ENCODE measurements around the gene CAMK2G.

CAMK2G gene

DNA sequence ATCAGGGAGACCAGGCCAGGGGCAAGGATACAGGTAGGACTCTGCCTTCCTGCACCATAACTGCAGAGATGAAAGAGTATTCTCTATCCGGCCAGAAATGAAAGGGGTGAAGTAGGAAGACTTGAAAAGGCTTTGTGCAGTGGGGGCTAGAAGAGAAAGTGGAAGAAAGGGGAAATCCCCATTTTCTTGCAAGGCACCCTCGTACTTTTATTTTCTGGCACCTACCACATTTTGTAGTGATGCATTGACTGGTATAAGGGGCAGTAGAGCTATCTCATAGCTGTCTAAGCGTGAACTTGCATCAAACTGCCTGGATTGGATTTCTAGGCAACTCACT is 752 bp upstream of the CAMK2G start:
- Histone ChIP-seq H3K27me3 (ENCODE audit: insufficient read depth, low read length) (no peaks in the 10 kb centered on the region), H2BK12ac (ENCODE audit: low read length) (no peak overlapping the region), H3K4me1 (ENCODE audit: control insufficient read depth in 1 of 2, insufficient read depth in 2 of 2, low read length in 2 of 2) (peaks cover 27 to 32% of the 10 kb centered on the region in 2 experiments), H3K4me2 (ENCODE audit: low read length) (peak overlapping the region; percentile 93), H3K79me2 (ENCODE audit: control insufficient read depth, insufficient read depth, low read length, poor library complexity) (peaks cover 4% of the 10 kb centered on the region), H3K9ac (ENCODE audit: low read length) (no peak overlapping the region), H2AFZ (ENCODE audit: insufficient read depth, low read length, poor library complexity) (peak overlapping the region; percentile 77), H4K8ac (ENCODE audit: low read depth, low read length) (no peak overlapping the region), H2BK5ac (ENCODE audit: low read depth, low read length, poor library complexity) (no peak overlapping the region), H3K36me3 (ENCODE audit: control insufficient read depth in 1 of 2, insufficient read depth in 2 of 2, low read length in 2 of 2) (peaks cover 5 to 6% of the 10 kb centered on the region in 2 experiments), H3K79me1 (ENCODE audit: low read length) (peaks cover 13% of the 10 kb centered on the region), H2BK120ac (ENCODE audit: insufficient read depth, low read length, poor library complexity) (no peak overlapping the region), H3K4me3 (ENCODE audit: low read depth, low read length) (peak overlapping the region; percentile 78), H3K4ac (ENCODE audit: low read depth, low read length) (no peak overlapping the region), H3K23ac (ENCODE audit: low read length) (no peak overlapping the region), H4K91ac (ENCODE audit: low read depth, low read length) (no peak overlapping the region), H3K14ac (ENCODE audit: low read length) (no peak overlapping the region), H4K12ac (ENCODE audit: low read depth, low read length) (no peak overlapping the region), H3K9me3 (ENCODE audit: insufficient read depth, low read depth, low read length) (no peaks in the 10 kb centered on the region), H2AK5ac (ENCODE audit: low read length) (no peak overlapping the region), H3K18ac (ENCODE audit: low read length) (no peak overlapping the region), H3K27ac (ENCODE audit: low read depth, low read length) (peak overlapping the region; percentile 16)
- no CpG with 5 or more reads among the region's 3 CpGs for WGBS (ENCODE audit: extremely low coverage, insufficient coverage, insufficient read length)
- DNase-seq = peak in 1 of 2 donors; percentile 50

DNA sequence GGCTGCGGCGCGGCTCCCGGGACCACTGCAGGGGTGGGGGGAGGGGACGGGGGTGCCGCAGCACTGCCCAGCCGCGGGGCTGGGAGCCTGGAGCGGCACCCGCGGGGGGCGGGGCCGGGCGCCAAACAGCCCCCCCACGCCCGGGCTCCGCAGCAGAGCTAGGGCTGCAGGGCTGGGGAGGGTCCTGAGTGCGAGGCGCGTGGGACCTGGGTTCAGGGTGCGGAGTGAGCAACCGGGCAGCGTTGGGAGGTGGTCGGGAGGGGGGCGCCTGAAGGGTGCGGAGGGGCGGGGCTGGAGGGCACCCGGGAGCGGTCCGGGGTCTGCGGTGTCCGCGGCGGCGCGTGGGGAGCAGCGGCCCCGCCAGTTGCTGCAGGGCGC is 528 bp downstream of the CAMK2G start:
- Histone ChIP-seq H4K12ac (ENCODE audit: low read depth, low read length) (no peak overlapping the region), H3K36me3 (ENCODE audit: control insufficient read depth in 1 of 2, insufficient read depth in 2 of 2, low read length in 2 of 2) (peaks cover 6 to 12% of the 10 kb centered on the region in 2 experiments), H3K79me1 (ENCODE audit: low read length) (peaks cover 11% of the 10 kb centered on the region), H3K23ac (ENCODE audit: low read length) (no peak overlapping the region), H3K4ac (ENCODE audit: low read depth, low read length) (no peak overlapping the region), H3K9ac (ENCODE audit: low read length) (peak overlapping the region; percentile 35), H2BK120ac (ENCODE audit: insufficient read depth, low read length, poor library complexity) (no peak overlapping the region), H2AFZ (ENCODE audit: insufficient read depth, low read length, poor library complexity) (no peak overlapping the region), H3K4me1 (ENCODE audit: control insufficient read depth in 1 of 2, insufficient read depth in 2 of 2, low read length in 2 of 2) (peaks cover 27 to 32% of the 10 kb centered on the region in 2 experiments), H2BK5ac (ENCODE audit: low read depth, low read length, poor library complexity) (no peak overlapping the region), H3K18ac (ENCODE audit: low read length) (no peak overlapping the region), H2AK5ac (ENCODE audit: low read length) (no peak overlapping the region), H3K79me2 (ENCODE audit: control insufficient read depth, insufficient read depth, low read length, poor library complexity) (peaks cover 4% of the 10 kb centered on the region), H3K14ac (ENCODE audit: low read length) (no peak overlapping the region), H3K4me2 (ENCODE audit: low read length) (peak overlapping the region; percentile 80), H2BK12ac (ENCODE audit: low read length) (no peak overlapping the region), H3K4me3 (ENCODE audit: low read depth, low read length) (peak overlapping the region; percentile 96), H3K27ac (ENCODE audit: low read depth, low read length) (no peak overlapping the region), H4K8ac (ENCODE audit: low read depth, low read length) (no peak overlapping the region), H3K9me3 (ENCODE audit: insufficient read depth, low read depth, low read length) (no peaks in the 10 kb centered on the region), H4K91ac (ENCODE audit: low read depth, low read length) (peak overlapping the region; percentile 31), H3K27me3 (ENCODE audit: insufficient read depth, low read length) (no peaks in the 10 kb centered on the region)
- no CpG with 5 or more reads among the region's 39 CpGs for WGBS (ENCODE audit: extremely low coverage, insufficient coverage, insufficient read length)
- DNase-seq = peak in 1 of 2 donors; percentile 8

DNA sequence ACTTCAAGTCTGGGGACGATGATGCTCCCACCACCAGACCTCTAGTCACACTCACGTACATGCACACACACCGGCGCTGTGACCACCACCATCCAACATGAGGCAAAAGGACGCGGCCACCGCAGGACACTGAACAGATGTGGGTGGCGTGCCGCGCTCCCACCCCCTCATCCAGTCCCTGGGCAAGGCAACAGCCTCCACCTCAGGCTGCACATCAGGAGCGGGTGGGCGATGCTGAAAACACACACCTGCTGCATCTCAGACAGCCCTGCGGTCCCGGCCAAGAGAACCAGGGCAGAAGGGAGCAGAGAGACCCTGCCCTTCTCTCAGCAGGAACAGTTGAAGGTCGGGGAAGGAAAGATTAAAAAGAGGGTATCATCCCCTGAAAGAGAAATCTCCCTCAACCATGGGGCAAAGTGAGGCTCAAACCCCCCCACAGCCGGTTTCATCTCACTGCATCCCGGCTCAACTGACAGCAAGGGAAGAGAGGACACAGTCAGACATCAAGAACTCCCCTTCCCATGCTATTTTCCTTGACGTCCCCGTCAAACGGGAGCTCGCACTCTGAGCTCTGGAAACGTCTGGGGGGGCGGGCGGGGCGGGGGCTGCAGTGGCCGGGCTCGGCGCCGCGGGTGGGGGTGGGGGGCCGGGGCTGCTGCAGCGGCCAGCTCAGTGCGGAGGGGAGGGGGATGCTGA is 1.1 kb downstream of the CAMK2G start:
- H2BK5ac ChIP-seq (ENCODE audit: low read depth, low read length, poor library complexity) = no peak overlapping the region
- no peak overlapping the region for H4K91ac ChIP-seq (ENCODE audit: low read depth, low read length)
- H3K9me3 ChIP-seq (ENCODE audit: insufficient read depth, low read depth, low read length) = no peaks in the 10 kb centered on the region
- peak overlapping the region; percentile 47 for H3K4me2 ChIP-seq (ENCODE audit: low read length)
- peaks cover 10 to 13% of the 10 kb centered on the region in 2 experiments for H3K36me3 ChIP-seq (ENCODE audit: control insufficient read depth in 1 of 2, insufficient read depth in 2 of 2, low read length in 2 of 2)
- H2AFZ ChIP-seq (ENCODE audit: insufficient read depth, low read length, poor library complexity) = no peak overlapping the region
- no peak overlapping the region for H2AK5ac ChIP-seq (ENCODE audit: low read length)
- H3K79me2 ChIP-seq (ENCODE audit: control insufficient read depth, insufficient read depth, low read length, poor library complexity) = peaks cover 4% of the 10 kb centered on the region
- H4K12ac ChIP-seq (ENCODE audit: low read depth, low read length) = no peak overlapping the region
- H2BK12ac ChIP-seq (ENCODE audit: low read length) = no peak overlapping the region
- peaks cover 27 to 32% of the 10 kb centered on the region in 2 experiments for H3K4me1 ChIP-seq (ENCODE audit: control insufficient read depth in 1 of 2, insufficient read depth in 2 of 2, low read length in 2 of 2)
- no peaks in the 10 kb centered on the region for H3K27me3 ChIP-seq (ENCODE audit: insufficient read depth, low read length)
- no peak overlapping the region for H3K4ac ChIP-seq (ENCODE audit: low read depth, low read length)
- H3K9ac ChIP-seq (ENCODE audit: low read length) = no peak overlapping the region
- DNase-seq = peak in 1 of 2 donors; percentile 23
- no peak overlapping the region for H3K27ac ChIP-seq (ENCODE audit: low read depth, low read length)
- H3K4me3 ChIP-seq (ENCODE audit: low read depth, low read length) = peak overlapping the region; percentile 96
- WGBS (ENCODE audit: extremely low coverage, insufficient coverage, insufficient read length) = no CpG with 5 or more reads among the region's 33 CpGs
- no peak overlapping the region for H3K18ac ChIP-seq (ENCODE audit: low read length)
- H4K8ac ChIP-seq (ENCODE audit: low read depth, low read length) = no peak overlapping the region
- H2BK120ac ChIP-seq (ENCODE audit: insufficient read depth, low read length, poor library complexity) = no peak overlapping the region
- no peak overlapping the region for H3K14ac ChIP-seq (ENCODE audit: low read length)
- peaks cover 11% of the 10 kb centered on the region for H3K79me1 ChIP-seq (ENCODE audit: low read length)
- H3K23ac ChIP-seq (ENCODE audit: low read length) = peak overlapping the region; percentile 59

DNA sequence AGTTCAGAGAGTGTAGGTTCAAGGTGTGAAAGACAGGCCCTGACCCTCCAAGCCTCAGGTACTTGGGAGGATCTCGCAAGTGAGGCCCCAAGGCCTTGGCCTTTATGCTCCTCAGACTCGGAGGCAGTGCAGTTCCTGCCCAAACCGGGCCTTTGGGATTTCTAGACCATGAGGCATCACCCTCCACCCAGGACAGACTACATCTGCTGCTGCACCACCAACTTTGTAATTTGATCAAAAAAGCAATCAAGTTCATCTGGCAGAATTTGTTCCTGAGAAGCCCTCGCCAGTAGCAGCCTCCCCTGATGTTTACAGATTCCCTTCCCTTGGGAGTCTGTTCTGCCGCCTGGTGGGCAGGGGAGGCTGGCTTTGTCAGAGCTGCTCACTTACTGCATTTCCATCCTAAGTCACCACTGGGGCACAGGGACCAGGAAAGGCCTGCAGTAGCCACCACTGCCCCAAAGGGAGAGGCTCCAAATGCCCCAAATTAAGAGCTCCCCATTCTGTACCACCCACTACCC is 2.1 kb downstream of the CAMK2G start:
- Histone ChIP-seq H2BK5ac (ENCODE audit: low read depth, low read length, poor library complexity) (no peak overlapping the region), H3K79me2 (ENCODE audit: control insufficient read depth, insufficient read depth, low read length, poor library complexity) (peaks cover 4% of the 10 kb centered on the region), H3K4me1 (ENCODE audit: control insufficient read depth in 1 of 2, insufficient read depth in 2 of 2, low read length in 2 of 2) (peaks cover 27 to 32% of the 10 kb centered on the region in 2 experiments), H4K91ac (ENCODE audit: low read depth, low read length) (no peak overlapping the region), H3K4me2 (ENCODE audit: low read length) (peak overlapping the region; percentile 27), H3K36me3 (ENCODE audit: control insufficient read depth in 1 of 2, insufficient read depth in 2 of 2, low read length in 2 of 2) (peaks cover 19 to 22% of the 10 kb centered on the region in 2 experiments), H3K9me3 (ENCODE audit: insufficient read depth, low read depth, low read length) (no peaks in the 10 kb centered on the region), H3K14ac (ENCODE audit: low read length) (no peak overlapping the region), H3K27ac (ENCODE audit: low read depth, low read length) (peak overlapping the region; percentile 6), H2BK12ac (ENCODE audit: low read length) (no peak overlapping the region), H3K18ac (ENCODE audit: low read length) (no peak overlapping the region), H2AK5ac (ENCODE audit: low read length) (no peak overlapping the region), H2BK120ac (ENCODE audit: insufficient read depth, low read length, poor library complexity) (no peak overlapping the region), H3K79me1 (ENCODE audit: low read length) (peaks cover 11% of the 10 kb centered on the region), H3K9ac (ENCODE audit: low read length) (no peak overlapping the region), H3K27me3 (ENCODE audit: insufficient read depth, low read length) (no peaks in the 10 kb centered on the region), H4K12ac (ENCODE audit: low read depth, low read length) (no peak overlapping the region), H2AFZ (ENCODE audit: insufficient read depth, low read length, poor library complexity) (no peak overlapping the region), H3K23ac (ENCODE audit: low read length) (no peak overlapping the region), H3K4me3 (ENCODE audit: low read depth, low read length) (no peak overlapping the region), H4K8ac (ENCODE audit: low read depth, low read length) (no peak overlapping the region), H3K4ac (ENCODE audit: low read depth, low read length) (no peak overlapping the region)
- DNase-seq = peak in 1 of 2 donors; percentile 98
- no CpG with 5 or more reads among the region's 5 CpGs for WGBS (ENCODE audit: extremely low coverage, insufficient coverage, insufficient read length)
